ENCODE results near the gene ZFPM1.

DNA sequence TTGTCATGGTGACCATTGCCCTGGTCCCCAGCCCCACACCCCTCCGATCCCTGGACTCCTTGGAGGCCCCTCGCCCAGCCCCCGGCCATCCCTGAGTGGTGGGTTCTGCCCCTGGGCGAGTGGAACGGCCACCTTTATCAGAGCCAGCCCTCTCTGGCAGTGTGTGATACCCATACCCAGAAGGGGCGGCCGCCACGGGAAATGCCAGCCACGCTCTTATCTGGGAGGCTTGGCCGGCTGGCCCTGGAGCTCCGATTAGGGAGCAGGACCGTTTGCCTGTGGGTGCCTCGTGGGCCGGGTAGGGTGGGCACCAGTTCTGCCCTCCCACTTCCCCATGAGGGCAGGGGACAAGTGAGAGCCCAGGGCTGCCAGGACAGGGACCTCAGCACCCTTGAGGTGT, 58.8 kb downstream of the ZFPM1 start:
- no peak for TF ChIP-seq POLR2AphosphoS5 (IDR thresholded peaks at IDR 0.05)
- TF ChIP-seq, protein P1, sequence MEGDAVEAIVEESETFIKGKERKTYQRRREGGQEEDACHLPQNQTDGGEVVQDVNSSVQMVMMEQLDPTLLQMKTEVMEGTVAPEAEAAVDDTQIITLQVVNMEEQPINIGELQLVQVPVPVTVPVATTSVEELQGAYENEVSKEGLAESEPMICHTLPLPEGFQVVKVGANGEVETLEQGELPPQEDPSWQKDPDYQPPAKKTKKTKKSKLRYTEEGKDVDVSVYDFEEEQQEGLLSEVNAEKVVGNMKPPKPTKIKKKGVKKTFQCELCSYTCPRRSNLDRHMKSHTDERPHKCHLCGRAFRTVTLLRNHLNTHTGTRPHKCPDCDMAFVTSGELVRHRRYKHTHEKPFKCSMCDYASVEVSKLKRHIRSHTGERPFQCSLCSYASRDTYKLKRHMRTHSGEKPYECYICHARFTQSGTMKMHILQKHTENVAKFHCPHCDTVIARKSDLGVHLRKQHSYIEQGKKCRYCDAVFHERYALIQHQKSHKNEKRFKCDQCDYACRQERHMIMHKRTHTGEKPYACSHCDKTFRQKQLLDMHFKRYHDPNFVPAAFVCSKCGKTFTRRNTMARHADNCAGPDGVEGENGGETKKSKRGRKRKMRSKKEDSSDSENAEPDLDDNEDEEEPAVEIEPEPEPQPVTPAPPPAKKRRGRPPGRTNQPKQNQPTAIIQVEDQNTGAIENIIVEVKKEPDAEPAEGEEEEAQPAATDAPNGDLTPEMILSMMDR (IDR thresholded peaks at IDR 0.05): no peak

Measured in prostate gland (tissue), 2 donors.